Measurements from ENCODE around the gene APOBEC2. TPM values are rescaled to one million over a fixed set of nuclear protein-coding genes. Genes with fewer than 3 reads are reported as not detected.

Gene APOBEC2
- total RNA-seq, 1 donor from 2014 or later, result not detected

GRCh38 chr6:41049521-41049920 is 3.5 kb upstream of the APOBEC2 start:
- Histone ChIP-seq H3K27me3 (no peaks in the 10 kb centered on the region), H3K36me3 (no peaks in the 10 kb centered on the region), H3K4me1 (no peaks in the 10 kb centered on the region), H3K27ac (no peak overlapping the region), H3K9me3 (no peaks in the 10 kb centered on the region), H3K4me3 (no peak overlapping the region)
- DNase-seq (ENCODE audit: low spot score in 2 of 2), result no peak
- no peak for TF ChIP-seq CTCF (IDR thresholded peaks at IDR 0.05)
- intact Hi-C loops (cut with DNase I), result no loop called here

GRCh38 chr6:41049955-41050354 is 3.0 kb upstream of the APOBEC2 start:
- no peak for TF ChIP-seq CTCF (IDR thresholded peaks at IDR 0.05)
- Histone ChIP-seq H3K27me3 (no peaks in the 10 kb centered on the region), H3K4me1 (no peaks in the 10 kb centered on the region), H3K36me3 (no peaks in the 10 kb centered on the region), H3K9me3 (no peaks in the 10 kb centered on the region), H3K27ac (no peak overlapping the region), H3K4me3 (no peak overlapping the region)
- DNase-seq (ENCODE audit: low spot score in 2 of 2), result no peak
- intact Hi-C loops (cut with DNase I), result no loop called here

- Histone ChIP-seq H3K4me1 (no peaks in the 10 kb centered on the region), H3K9me3 (no peaks in the 10 kb centered on the region), H3K27me3 (no peaks in the 10 kb centered on the region), H3K4me3 (no peak overlapping the region), H3K36me3 (no peaks in the 10 kb centered on the region), H3K27ac (no peak overlapping the region)
- no peak for TF ChIP-seq CTCF (IDR thresholded peaks at IDR 0.05)
- intact Hi-C loops (cut with DNase I), result no loop called here
- no peak for DNase-seq (ENCODE audit: low spot score in 2 of 2)
These were observed 2.5 kb upstream of the APOBEC2 start for GRCh38 chr6:41050536-41050935.

GRCh38 chr6:41051873-41052272 is 1.1 kb upstream of the APOBEC2 start:
- intact Hi-C loops (cut with DNase I), result no loop called here
- H3K36me3 ChIP-seq, result no peaks in the 10 kb centered on the region
- TF ChIP-seq CTCF (IDR thresholded peaks at IDR 0.05), result no peak
- H3K27me3 ChIP-seq, result no peaks in the 10 kb centered on the region
- H3K4me1 ChIP-seq, result no peaks in the 10 kb centered on the region
- DNase-seq (ENCODE audit: low spot score in 2 of 2), result no peak
- H3K27ac ChIP-seq, result no peak overlapping the region
- H3K4me3 ChIP-seq, result no peak overlapping the region
- no peaks in the 10 kb centered on the region for H3K9me3 ChIP-seq

GRCh38 chr6:41054511-41054910 is 1.5 kb downstream of the APOBEC2 start:
- Histone ChIP-seq H3K27ac (no peak overlapping the region), H3K4me3 (no peak overlapping the region), H3K36me3 (no peaks in the 10 kb centered on the region), H3K27me3 (no peaks in the 10 kb centered on the region), H3K9me3 (no peaks in the 10 kb centered on the region), H3K4me1 (no peaks in the 10 kb centered on the region)
- DNase-seq (ENCODE audit: low spot score in 2 of 2), result no peak
- intact Hi-C loops (cut with DNase I), result no loop called here
- TF ChIP-seq CTCF (IDR thresholded peaks at IDR 0.05), result no peak

- intact Hi-C loops (cut with DNase I), result no loop called here
- H3K27ac ChIP-seq, result no peak overlapping the region
- no peaks in the 10 kb centered on the region for H3K27me3 ChIP-seq
- no peak overlapping the region for H3K4me3 ChIP-seq
- no peak for TF ChIP-seq CTCF (IDR thresholded peaks at IDR 0.05)
- H3K9me3 ChIP-seq, result no peaks in the 10 kb centered on the region
- no peak for DNase-seq (ENCODE audit: low spot score in 2 of 2)
- no peaks in the 10 kb centered on the region for H3K4me1 ChIP-seq
- no peaks in the 10 kb centered on the region for H3K36me3 ChIP-seq
These were observed 2.1 kb downstream of the APOBEC2 start for GRCh38 chr6:41055149-41055548.
